ENCODE results near the gene NDUFA13.

DNA sequence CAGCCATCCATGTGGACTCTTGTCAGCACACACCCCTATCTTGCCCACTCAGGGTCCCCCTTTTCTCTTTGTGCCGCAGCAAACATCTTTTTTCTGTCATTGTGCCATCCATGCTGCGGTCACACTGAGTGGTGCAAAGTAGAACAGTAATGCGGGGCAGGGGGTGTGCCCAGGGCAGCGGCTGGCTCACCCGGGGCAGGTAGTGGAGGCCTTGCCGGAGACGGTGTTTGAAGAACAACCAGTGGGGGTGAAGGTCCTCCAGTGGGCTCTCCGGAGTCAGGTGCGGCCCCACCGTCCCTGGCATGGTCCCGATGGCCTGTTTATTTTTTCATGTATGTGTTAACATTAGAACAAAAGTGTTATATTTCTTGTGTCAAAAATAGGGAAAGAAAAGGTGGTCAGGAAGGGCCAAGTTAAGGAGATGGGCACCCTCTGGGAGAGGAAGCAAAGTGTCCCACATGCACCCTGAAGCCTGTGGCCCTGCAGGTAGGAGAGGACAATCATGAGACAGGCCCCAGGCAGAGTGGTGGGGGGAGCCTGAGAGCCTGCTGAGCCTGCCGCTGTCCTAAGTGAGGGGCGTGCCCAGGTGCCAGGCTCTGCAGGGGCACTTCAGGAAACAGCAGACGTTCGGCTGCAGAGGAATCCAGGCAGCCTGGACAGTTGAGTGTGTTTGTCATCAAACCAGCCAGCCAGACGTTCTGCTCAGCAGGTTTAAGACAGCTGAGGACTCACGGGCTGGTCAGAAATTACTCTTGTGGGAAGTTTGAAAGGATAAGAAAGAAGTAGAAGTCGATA is 13.0 kb upstream of the NDUFA13 start:
- TF ChIP-seq, protein P1, sequence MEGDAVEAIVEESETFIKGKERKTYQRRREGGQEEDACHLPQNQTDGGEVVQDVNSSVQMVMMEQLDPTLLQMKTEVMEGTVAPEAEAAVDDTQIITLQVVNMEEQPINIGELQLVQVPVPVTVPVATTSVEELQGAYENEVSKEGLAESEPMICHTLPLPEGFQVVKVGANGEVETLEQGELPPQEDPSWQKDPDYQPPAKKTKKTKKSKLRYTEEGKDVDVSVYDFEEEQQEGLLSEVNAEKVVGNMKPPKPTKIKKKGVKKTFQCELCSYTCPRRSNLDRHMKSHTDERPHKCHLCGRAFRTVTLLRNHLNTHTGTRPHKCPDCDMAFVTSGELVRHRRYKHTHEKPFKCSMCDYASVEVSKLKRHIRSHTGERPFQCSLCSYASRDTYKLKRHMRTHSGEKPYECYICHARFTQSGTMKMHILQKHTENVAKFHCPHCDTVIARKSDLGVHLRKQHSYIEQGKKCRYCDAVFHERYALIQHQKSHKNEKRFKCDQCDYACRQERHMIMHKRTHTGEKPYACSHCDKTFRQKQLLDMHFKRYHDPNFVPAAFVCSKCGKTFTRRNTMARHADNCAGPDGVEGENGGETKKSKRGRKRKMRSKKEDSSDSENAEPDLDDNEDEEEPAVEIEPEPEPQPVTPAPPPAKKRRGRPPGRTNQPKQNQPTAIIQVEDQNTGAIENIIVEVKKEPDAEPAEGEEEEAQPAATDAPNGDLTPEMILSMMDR (IDR thresholded peaks at IDR 0.05 in 2 of 3, conservative IDR thresholded peaks at IDR 0.05 in 1 of 3; ENCODE audit: borderline replicate concordance in 1 of 3, insufficient read depth in 1 of 3, low read depth in 2 of 3, low read length in 2 of 3), result no peak
- TF ChIP-seq, protein P2, sequence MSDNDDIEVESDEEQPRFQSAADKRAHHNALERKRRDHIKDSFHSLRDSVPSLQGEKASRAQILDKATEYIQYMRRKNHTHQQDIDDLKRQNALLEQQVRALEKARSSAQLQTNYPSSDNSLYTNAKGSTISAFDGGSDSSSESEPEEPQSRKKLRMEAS (IDR thresholded peaks at IDR 0.05), result no peak
- TF ChIP-seq JUND (IDR thresholded peaks at IDR 0.05) (no peak), ELF1 (IDR thresholded peaks at IDR 0.05; ENCODE audit: borderline replicate concordance, low read depth) (no peak), EGR1 (IDR thresholded peaks at IDR 0.05; ENCODE audit: low read depth) (no peak), SP1 (IDR thresholded peaks at IDR 0.05; ENCODE audit: low read depth) (no peak), POLR2A (IDR thresholded peaks at IDR 0.05; ENCODE audit: borderline replicate concordance, extremely low read depth, insufficient read depth, insufficient read length) (no peak), CEBPB (IDR thresholded peaks at IDR 0.05; ENCODE audit: low read depth) (no peak)

Data from HCT116 (cell line).